Peyer's patch (tissue), 4 donors: ENCODE results near the gene ABL1. TPM values are rescaled to one million over a fixed set of nuclear protein-coding genes. Genes with fewer than 3 reads are reported as not detected.
"Not testable (repeated sequence)": the region's sequence is repeated elsewhere in the genome, so short reads cannot be mapped to it uniquely, and the experiment has no call there.

ENCODE experiments used
- DNase-seq, 3 donors: peaks; one replicate each; pipeline ENCODE4 v3.0.0-alpha.2; 2017 to 2019
- H3K27ac ChIP-seq, 4 donors: fragments of 200-600 bp; sonication (generic); one replicate each; pipeline ENCODE4 v1.5.1; 2016 to 2019
- H3K27me3 ChIP-seq, 2 donors: fragments of 200-600 bp; sonication (generic); one replicate each; pipeline ENCODE4 v1.5.1; 2019
- H3K36me3 ChIP-seq, 3 donors: fragments of 200-600 bp; sonication (generic); one replicate each; pipeline ENCODE4 v1.5.1; 2016 to 2019
- H3K4me1 ChIP-seq, 4 donors: fragments of 200-600 bp; sonication (generic); one replicate each; pipeline ENCODE4 v1.5.1; 2016 to 2019
- H3K4me3 ChIP-seq, 4 donors: fragments of 200-600 bp; sonication (generic); 1 replicate in 3 of 4; 2 replicates in 1 of 4; pipeline ENCODE4 v1.5.1; 2016 to 2019; ENCODE audit warnings: mild to moderate bottlenecking in 1 of 4
- H3K9me3 ChIP-seq, 4 donors: fragments of 200-600 bp; sonication (generic); one replicate each; pipeline ENCODE4 v1.5.1; 2016 to 2019; ENCODE audit warnings: mild to moderate bottlenecking in 1 of 4
- CTCF ChIP-seq, 6 experiments: fragments of 450-650 bp in 4 of 6; fragments of 200-600 bp in 2 of 6; sonication (generic) in 1 of 6; IDR thresholded peaks; one replicate each; pipeline ENCODE4 v1.5.1; 2017 to 2019; ENCODE audit warnings: antibody characterized with exemption in 6 of 6, mild to moderate bottlenecking in 3 of 6, moderate library complexity in 1 of 6
- POLR2A ChIP-seq, 2 donors: fragments of 450-650 bp; IDR thresholded peaks; one replicate each; pipeline ENCODE4 v1.5.1; 2017; ENCODE audit warnings: antibody characterized with exemption in 2 of 2, mild to moderate bottlenecking in 2 of 2, moderate library complexity in 2 of 2
- total RNA-seq, 4 donors: library from RNA; depleted of rRNA; stranded (reverse); fragments of >200 nt; gene quantifications; one replicate each; pipeline ENCODE4 v1.1.0, GENCODE V29; 2016

Gene ABL1
- total RNA-seq, 4 donors from 2014 or later, result 43.6 to 85.8 (median 67.4) TPM

DNA sequence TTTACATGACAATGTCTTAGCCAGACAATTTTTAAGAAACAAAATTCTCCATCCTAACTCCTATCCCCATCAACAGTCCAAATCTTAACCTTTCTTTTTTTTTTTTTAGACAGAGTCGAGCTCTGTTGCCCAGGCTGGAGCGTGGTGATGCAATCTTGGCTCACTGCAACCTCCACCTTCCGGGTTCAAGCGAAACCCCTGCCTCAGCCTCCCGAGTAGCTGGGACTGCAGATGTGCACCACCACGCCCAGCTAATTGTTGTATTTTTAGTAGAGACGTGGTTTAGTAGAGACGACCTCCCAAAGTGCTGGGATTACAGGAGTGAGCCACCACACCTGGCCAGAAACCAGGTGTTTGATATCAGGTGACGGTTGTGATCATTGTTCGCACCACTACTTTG, 10.2 kb downstream of the ABL1 start:
- Histone ChIP-seq H3K27me3 (no peaks in the 10 kb centered on the region), H3K4me1 (peaks cover 0 to 20% (median 0%) of the 10 kb centered on the region in 4 donors), H3K27ac (peak overlapping the region; percentile 6 to 91 (median 78)), H3K9me3 (no peaks in the 10 kb centered on the region), H3K4me3 (peak overlapping the region in 1 of 4 donors; percentile 5), H3K36me3 (no peaks in the 10 kb centered on the region)
- TF ChIP-seq CTCF (IDR thresholded peaks at IDR 0.05) (no peak), POLR2A (IDR thresholded peaks at IDR 0.05) (no peak)
- no peak for DNase-seq

- peaks cover 0 to 20% (median 0%) of the 10 kb centered on the region in 4 donors for H3K4me1 ChIP-seq
- H3K36me3 ChIP-seq, result no peaks in the 10 kb centered on the region
- DNase-seq, result no peak
- peak overlapping the region in 1 of 4 donors; percentile 5 for H3K4me3 ChIP-seq
- no peaks in the 10 kb centered on the region for H3K9me3 ChIP-seq
- no peaks in the 10 kb centered on the region for H3K27me3 ChIP-seq
- H3K27ac ChIP-seq, result peak overlapping the region; percentile 58 to 91 (median 78)
- TF ChIP-seq CTCF (IDR thresholded peaks at IDR 0.05) (no peak), POLR2A (IDR thresholded peaks at IDR 0.05) (no peak)
These were observed 10.9 kb downstream of the ABL1 start for GRCh38 chr9:130845901-130846481.

DNA sequence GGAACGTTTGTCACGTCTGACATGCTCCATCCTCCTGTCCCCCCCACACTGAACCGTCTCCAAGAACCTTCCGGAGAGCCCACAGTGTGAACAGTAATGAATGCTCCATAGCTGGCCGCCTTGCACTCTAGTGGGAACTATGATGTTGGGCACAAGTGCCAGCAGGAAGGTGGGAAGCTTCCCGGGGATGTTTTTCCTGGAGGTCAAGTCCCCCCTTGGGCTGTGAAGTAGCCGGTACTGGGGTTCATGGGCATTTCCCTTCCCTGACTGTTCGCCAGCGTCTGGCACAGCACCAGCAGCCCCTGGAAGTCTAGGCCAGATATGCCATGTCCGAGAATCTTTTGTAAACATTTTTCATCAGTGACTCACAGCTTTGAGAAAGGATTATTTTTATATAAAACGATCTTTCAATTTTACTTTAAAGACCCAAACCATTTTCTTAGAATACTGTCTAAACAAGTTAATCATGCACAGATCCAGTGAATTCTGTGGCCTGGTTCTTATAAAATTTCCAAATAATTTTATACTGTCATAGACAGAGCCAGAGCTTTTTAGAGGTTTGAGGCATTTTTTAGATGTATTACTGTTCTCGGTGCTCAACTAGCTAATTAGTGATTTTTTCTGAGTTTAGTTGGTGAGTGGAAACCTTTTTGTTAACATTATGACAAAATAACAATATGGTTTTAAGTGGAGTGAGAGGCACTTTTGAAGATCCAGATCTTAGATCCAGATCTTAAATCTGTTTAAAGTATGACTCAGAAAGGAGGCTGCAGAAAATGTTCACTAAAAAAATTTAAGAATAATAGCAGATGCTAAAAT, 11.6 kb downstream of the ABL1 start:
- Histone ChIP-seq H3K9me3 (no peaks in the 10 kb centered on the region), H3K36me3 (no peaks in the 10 kb centered on the region), H3K27ac (peak overlapping the region; percentile 58 to 91 (median 78)), H3K4me3 (no peak overlapping the region), H3K27me3 (no peaks in the 10 kb centered on the region), H3K4me1 (peaks cover 0 to 19% (median 0%) of the 10 kb centered on the region in 4 donors)
- DNase-seq, result no peak
- no peak for TF ChIP-seq CTCF (IDR thresholded peaks at IDR 0.05)
- no peak for TF ChIP-seq POLR2A (IDR thresholded peaks at IDR 0.05)

DNA sequence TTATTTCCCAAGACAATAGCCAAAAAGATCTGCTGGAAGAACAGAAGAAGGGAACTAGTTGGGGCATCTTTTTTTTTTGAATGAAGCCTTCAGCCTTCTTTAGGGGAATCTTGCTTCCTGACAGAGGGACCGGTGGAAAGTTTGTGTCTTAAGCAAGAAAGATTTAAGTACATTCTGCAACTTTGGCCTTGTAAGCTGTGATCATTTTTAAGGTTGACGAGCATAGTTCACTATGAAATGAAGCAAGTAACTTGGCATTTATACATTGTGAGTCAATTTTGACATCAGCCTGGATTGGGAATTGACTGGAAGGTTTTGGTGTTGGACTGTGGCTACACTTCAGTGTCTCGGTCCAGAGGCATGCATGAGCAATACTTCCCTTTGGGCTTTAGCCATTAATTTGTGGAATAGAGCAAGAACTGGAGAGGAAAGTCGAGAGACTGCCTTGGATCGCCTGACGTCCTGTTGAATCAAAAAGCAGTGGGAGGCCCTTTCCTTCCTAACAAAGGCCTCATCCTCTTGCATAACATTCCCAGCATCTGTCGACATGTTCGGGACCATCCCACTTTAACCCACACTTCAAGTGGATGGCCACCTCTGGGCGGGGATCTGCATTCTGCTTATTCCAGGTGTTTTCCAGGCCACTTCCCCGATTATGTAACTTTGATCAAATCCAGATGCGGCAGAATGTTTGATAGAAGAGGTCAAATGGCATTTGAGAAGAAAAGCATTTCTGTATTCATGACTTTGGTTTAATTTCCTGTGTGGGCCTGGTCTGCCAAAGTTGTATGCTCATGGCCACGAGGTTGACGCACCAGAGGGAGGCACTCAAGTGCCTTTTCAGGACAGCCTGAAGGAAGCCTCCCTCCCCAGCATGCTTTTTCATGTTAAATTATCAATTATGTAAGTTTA, 12.5 kb downstream of the ABL1 start:
- TF ChIP-seq CTCF (IDR thresholded peaks at IDR 0.05) (no peak), POLR2A (IDR thresholded peaks at IDR 0.05) (no peak)
- peaks cover 0 to 11% (median 0%) of the 10 kb centered on the region in 4 donors for H3K4me1 ChIP-seq
- no peaks in the 10 kb centered on the region for H3K9me3 ChIP-seq
- no peak overlapping the region for H3K4me3 ChIP-seq
- peak in 1 of 3 donors; percentile 79 for DNase-seq
- H3K36me3 ChIP-seq, result no peaks in the 10 kb centered on the region
- peak overlapping the region; percentile 42 to 91 (median 78) for H3K27ac ChIP-seq
- no peaks in the 10 kb centered on the region for H3K27me3 ChIP-seq

GRCh38 chr9:130848514-130848913, 13.5 kb downstream of the ABL1 start:
- not testable (repeated sequence) for H3K9me3 ChIP-seq, H3K36me3 ChIP-seq, H3K4me1 ChIP-seq, DNase-seq, H3K27me3 ChIP-seq, H3K4me3 ChIP-seq
- H3K27ac ChIP-seq, result peak overlapping the region in 2 of 4 donors; percentile 27 to 91
